HEK293 (cell line): ENCODE measurements around the gene IBA57.
A peak's percentile ranks its signal among the peaks of the same experiment; 100 is the strongest.

Experiments
- CTCF ChIA-PET: fragments of 350-600 bp; formaldehyde crosslinking; extraction: SDS; loops from one replicate; lab custom pipeline; 2021; ENCODE audit warnings: antibody characterized with exemption; lab: Yijun Ruan, JAX
- POLR2A ChIA-PET: fragments of 300-600 bp; formaldehyde crosslinking; extraction: SDS; loops from one replicate; lab custom pipeline; 2020; ENCODE audit warnings: antibody characterized with exemption, inconsistent platforms; lab: Yijun Ruan, JAX
- H3K27ac ChIP-seq: fragments of 200-500 bp; sonication (Bioruptor generic); 2 replicates; pipeline ENCODE4 v1.5.1; 2014; ENCODE audit warnings: low read depth, low read length, control low read depth, inconsistent platforms; ENCODE audit errors: extremely low read depth
- H3K36me3 ChIP-seq, 2 experiments: fragments of 200-500 bp in 1 of 2; sonication (Bioruptor generic) in 1 of 2; 1 replicate in 1 of 2; 2 replicates in 1 of 2; pipeline ENCODE4 v1.5.1; 2014 to 2017; ENCODE audit warnings: inconsistent platforms in 2 of 2, low read length in 2 of 2; ENCODE audit not compliant: control insufficient read depth in 2 of 2, insufficient read depth in 1 of 2
- H3K4me1 ChIP-seq: fragments of 200-500 bp; sonication (Bioruptor generic); 2 replicates; pipeline ENCODE4 v1.5.1; 2014; ENCODE audit warnings: mild to moderate bottlenecking, low read length, inconsistent platforms; ENCODE audit not compliant: control insufficient read depth, insufficient read depth
- H3K4me3 ChIP-seq: 2 replicates; pipeline ENCODE4 v1.5.1; 2011; ENCODE audit warnings: low read depth, mild to moderate bottlenecking, control low read depth, low read length, moderate library complexity
- H3K9me3 ChIP-seq: fragments of 200-500 bp; sonication (Bioruptor generic); 2 replicates; pipeline ENCODE4 v1.5.1; 2014; ENCODE audit warnings: low read depth, low read length, inconsistent platforms; ENCODE audit not compliant: control insufficient read depth, insufficient read depth
- OSR2 ChIP-seq: fragments of 450-650 bp; formaldehyde crosslinking; IDR thresholded peaks from 2 replicates; pipeline ENCODE4 v1.5.1; 2016; ENCODE audit warnings: missing biosample characterization, missing genetic modification characterization
- REPIN1 ChIP-seq: fragments of 450-650 bp; formaldehyde crosslinking; IDR thresholded peaks from 2 replicates; pipeline ENCODE4 v1.5.1; 2017; ENCODE audit warnings: missing biosample characterization, missing genetic modification characterization, low read depth
- ZBTB21 ChIP-seq: fragments of 450-650 bp; formaldehyde crosslinking; IDR thresholded peaks from 2 replicates; pipeline ENCODE4 v1.5.1; 2017; ENCODE audit warnings: missing biosample characterization, missing genetic modification characterization
- ZBTB48 ChIP-seq: fragments of 450-650 bp; formaldehyde crosslinking; IDR thresholded peaks from 2 replicates; pipeline ENCODE4 v1.5.1; 2016; ENCODE audit warnings: missing biosample characterization, missing genetic modification characterization
- ZFP3 ChIP-seq: fragments of 450-650 bp; formaldehyde crosslinking; IDR thresholded peaks from 2 replicates; pipeline ENCODE4 v1.5.1; 2016; ENCODE audit warnings: low read depth, missing biosample characterization, missing genetic modification characterization
- ZFP69B ChIP-seq: fragments of 450-650 bp; formaldehyde crosslinking; IDR thresholded peaks from 2 replicates; pipeline ENCODE4 v1.5.1; 2016; ENCODE audit warnings: missing biosample characterization, missing genetic modification characterization
- ZIC2 ChIP-seq: fragments of 450-650 bp; formaldehyde crosslinking; IDR thresholded peaks from 2 replicates; pipeline ENCODE4 v1.5.1; 2016; ENCODE audit warnings: missing biosample characterization, missing genetic modification characterization
- ZNF133 ChIP-seq: fragments of 450-650 bp; formaldehyde crosslinking; IDR thresholded peaks from 2 replicates; pipeline ENCODE4 v1.5.1; 2016; ENCODE audit warnings: missing biosample characterization, missing genetic modification characterization
- ZNF146 ChIP-seq: fragments of 450-650 bp; formaldehyde crosslinking; IDR thresholded peaks from 2 replicates; pipeline ENCODE4 v1.5.1; 2016; ENCODE audit warnings: missing biosample characterization, missing genetic modification characterization
- ZNF391 ChIP-seq: fragments of 450-650 bp; formaldehyde crosslinking; IDR thresholded peaks from 2 replicates; pipeline ENCODE4 v1.5.1; 2016; ENCODE audit warnings: low read depth, missing biosample characterization, missing genetic modification characterization, borderline replicate concordance
- ZNF544 ChIP-seq: fragments of 450-650 bp; formaldehyde crosslinking; IDR thresholded peaks from 2 replicates; pipeline ENCODE4 v1.5.0; 2017; ENCODE audit warnings: missing biosample characterization, missing genetic modification characterization
- ZNF596 ChIP-seq: fragments of 450-650 bp; IDR thresholded peaks from 2 replicates; pipeline ENCODE4 v1.5.0; 2018; ENCODE audit warnings: missing biosample characterization, mild to moderate bottlenecking, missing genetic modification characterization, moderate library complexity
- ZNF600 ChIP-seq: fragments of 450-650 bp; formaldehyde crosslinking; IDR thresholded peaks from 2 replicates; pipeline ENCODE4 v1.5.1; 2016; ENCODE audit warnings: missing biosample characterization, missing genetic modification characterization
- ZNF768 ChIP-seq: fragments of 450-650 bp; formaldehyde crosslinking; IDR thresholded peaks from 2 replicates; pipeline ENCODE4 v1.5.1; 2018; ENCODE audit warnings: missing biosample characterization, mild to moderate bottlenecking, missing genetic modification characterization
- ZSCAN23 ChIP-seq: fragments of 450-650 bp; formaldehyde crosslinking; IDR thresholded peaks from 2 replicates; pipeline ENCODE4 v1.5.1; 2016; ENCODE audit warnings: missing biosample characterization, missing genetic modification characterization
- TF ChIP-seq, protein P1 (sequence below): fragments of 450-650 bp; formaldehyde crosslinking; IDR thresholded peaks from 2 replicates; pipeline ENCODE4 v1.5.1; 2016; ENCODE audit warnings: missing biosample characterization, missing genetic modification characterization
- TF ChIP-seq, protein P2 (sequence below): fragments of 450-650 bp; formaldehyde crosslinking; IDR thresholded peaks from 2 replicates; pipeline ENCODE4 v1.5.1; 2017; ENCODE audit warnings: missing biosample characterization, missing genetic modification characterization
- TF ChIP-seq, protein P3 (sequence below): fragments of 450-650 bp; formaldehyde crosslinking; IDR thresholded peaks from 2 replicates; pipeline ENCODE4 v1.5.1; 2017; ENCODE audit warnings: missing biosample characterization, missing genetic modification characterization

Gene IBA57

DNA sequence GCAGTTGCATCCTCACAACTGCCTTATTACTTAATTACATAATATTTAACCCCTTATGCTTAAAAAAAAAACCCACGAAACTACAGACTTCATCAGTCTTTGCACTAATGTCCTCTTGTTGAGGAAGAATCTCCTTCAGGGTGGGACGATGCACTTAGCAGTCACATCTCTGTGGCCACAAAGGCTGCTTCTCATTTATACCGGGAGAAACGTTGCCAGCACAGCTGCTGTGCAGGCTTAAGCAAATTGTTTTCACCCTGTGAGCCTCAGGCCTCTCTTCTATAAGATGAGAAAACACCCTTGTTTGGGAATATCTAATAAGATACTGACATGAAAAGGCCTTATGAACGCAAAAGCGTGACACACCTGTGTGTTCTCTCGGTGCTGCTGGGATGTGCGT is 39.4 kb downstream of the IBA57 start:
- no peaks in the 10 kb centered on the region for H3K9me3 ChIP-seq

DNA sequence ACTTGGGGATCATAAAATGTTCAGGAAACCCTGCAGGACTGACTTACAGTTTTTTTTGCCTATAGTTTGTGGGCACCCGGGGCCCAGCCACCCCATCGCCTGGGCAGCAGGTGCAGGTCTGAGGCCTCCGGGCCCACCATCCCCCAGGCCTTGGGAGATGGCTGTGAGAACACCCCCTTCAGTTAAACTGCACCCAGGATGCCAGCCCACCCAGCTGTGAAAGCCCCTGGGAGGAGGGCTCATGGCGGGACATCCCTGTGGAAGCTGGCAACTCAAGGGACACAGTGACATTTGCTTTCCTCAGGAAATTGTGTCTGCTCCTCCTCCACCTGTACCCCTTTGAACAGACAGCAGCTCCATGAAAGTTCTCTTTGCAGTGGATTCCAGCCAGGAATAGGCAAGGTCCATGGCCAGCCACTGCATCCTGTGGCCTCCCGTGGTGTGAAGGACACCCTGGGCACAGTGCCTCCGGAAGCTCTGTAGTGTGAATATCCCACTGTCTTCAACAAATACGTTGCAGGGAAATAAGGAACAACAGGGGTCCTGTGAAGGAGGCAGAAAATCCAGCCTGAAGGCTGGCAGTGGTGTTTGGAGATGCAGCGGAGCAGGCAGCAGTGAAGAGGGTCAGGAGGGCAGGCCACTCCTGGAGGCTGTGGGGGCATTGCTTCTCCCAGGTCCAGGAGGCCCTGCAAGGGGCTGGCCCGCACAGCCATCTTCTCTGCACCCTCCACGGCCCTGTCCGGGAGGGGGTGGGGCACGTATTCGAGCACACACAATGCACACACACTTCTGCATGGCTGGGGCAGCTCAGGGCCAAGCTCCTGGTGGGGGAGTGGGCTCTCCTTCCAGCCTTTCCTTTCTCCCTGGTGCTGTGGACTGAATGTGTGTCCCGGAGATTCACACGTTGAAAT is 40.2 kb downstream of the IBA57 start:
- CTCF ChIA-PET: interaction anchor here (1.1 to 3.3 kb wide), 3 partner anchors 8 to 208 kb away, joined by 4 to 15 read pairs (median 5); no protein-coding TSS in a partner anchor
- no peaks in the 10 kb centered on the region for H3K9me3 ChIP-seq
- H3K4me3 ChIP-seq: no peak overlapping the region
- no peak overlapping the region for H3K27ac ChIP-seq
- TF ChIP-seq, protein P1, sequence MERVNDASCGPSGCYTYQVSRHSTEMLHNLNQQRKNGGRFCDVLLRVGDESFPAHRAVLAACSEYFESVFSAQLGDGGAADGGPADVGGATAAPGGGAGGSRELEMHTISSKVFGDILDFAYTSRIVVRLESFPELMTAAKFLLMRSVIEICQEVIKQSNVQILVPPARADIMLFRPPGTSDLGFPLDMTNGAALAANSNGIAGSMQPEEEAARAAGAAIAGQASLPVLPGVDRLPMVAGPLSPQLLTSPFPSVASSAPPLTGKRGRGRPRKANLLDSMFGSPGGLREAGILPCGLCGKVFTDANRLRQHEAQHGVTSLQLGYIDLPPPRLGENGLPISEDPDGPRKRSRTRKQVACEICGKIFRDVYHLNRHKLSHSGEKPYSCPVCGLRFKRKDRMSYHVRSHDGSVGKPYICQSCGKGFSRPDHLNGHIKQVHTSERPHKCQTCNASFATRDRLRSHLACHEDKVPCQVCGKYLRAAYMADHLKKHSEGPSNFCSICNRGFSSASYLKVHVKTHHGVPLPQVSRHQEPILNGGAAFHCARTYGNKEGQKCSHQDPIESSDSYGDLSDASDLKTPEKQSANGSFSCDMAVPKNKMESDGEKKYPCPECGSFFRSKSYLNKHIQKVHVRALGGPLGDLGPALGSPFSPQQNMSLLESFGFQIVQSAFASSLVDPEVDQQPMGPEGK (tag by site-specific recombination): no peak
- peak; percentile 91 for TF ChIP-seq ZIC2 (tag by site-specific recombination)
- POLR2A ChIA-PET: no interaction called here
- H3K4me1 ChIP-seq: no peaks in the 10 kb centered on the region
- H3K36me3 ChIP-seq: no peaks in the 10 kb centered on the region

More for the DNA sequence above, 39.4 kb downstream of the IBA57 start:
- CTCF ChIA-PET: interaction anchor here (1.1 to 3.3 kb wide), 2 partner anchors 9 to 207 kb away, joined by 4 to 15 read pairs; no protein-coding TSS in a partner anchor
- Histone ChIP-seq H3K27ac (no peak overlapping the region), H3K4me3 (no peak overlapping the region), H3K4me1 (no peaks in the 10 kb centered on the region), H3K36me3 (no peaks in the 10 kb centered on the region)
- POLR2A ChIA-PET: no interaction called here
- no peak for TF ChIP-seq ZNF768 (tag by site-specific recombination)
- no peak for TF ChIP-seq ZNF596 (tag by site-specific recombination)
- no peak for TF ChIP-seq ZNF544
- no peak for TF ChIP-seq ZBTB21 (tag by site-specific recombination)
- no peak for TF ChIP-seq ZNF133
- TF ChIP-seq ZBTB48: no peak
- TF ChIP-seq REPIN1: no peak
- no peak for TF ChIP-seq ZFP3
- no peak for TF ChIP-seq ZNF146 (tag by site-specific recombination)
- TF ChIP-seq OSR2: no peak
- TF ChIP-seq, protein P2, sequence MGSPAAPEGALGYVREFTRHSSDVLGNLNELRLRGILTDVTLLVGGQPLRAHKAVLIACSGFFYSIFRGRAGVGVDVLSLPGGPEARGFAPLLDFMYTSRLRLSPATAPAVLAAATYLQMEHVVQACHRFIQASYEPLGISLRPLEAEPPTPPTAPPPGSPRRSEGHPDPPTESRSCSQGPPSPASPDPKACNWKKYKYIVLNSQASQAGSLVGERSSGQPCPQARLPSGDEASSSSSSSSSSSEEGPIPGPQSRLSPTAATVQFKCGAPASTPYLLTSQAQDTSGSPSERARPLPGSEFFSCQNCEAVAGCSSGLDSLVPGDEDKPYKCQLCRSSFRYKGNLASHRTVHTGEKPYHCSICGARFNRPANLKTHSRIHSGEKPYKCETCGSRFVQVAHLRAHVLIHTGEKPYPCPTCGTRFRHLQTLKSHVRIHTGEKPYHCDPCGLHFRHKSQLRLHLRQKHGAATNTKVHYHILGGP (tag by site-specific recombination): no peak
- TF ChIP-seq ZNF391 (tag by site-specific recombination): no peak
- TF ChIP-seq ZNF600: no peak
- no peak for TF ChIP-seq ZSCAN23
- TF ChIP-seq, protein P3, sequence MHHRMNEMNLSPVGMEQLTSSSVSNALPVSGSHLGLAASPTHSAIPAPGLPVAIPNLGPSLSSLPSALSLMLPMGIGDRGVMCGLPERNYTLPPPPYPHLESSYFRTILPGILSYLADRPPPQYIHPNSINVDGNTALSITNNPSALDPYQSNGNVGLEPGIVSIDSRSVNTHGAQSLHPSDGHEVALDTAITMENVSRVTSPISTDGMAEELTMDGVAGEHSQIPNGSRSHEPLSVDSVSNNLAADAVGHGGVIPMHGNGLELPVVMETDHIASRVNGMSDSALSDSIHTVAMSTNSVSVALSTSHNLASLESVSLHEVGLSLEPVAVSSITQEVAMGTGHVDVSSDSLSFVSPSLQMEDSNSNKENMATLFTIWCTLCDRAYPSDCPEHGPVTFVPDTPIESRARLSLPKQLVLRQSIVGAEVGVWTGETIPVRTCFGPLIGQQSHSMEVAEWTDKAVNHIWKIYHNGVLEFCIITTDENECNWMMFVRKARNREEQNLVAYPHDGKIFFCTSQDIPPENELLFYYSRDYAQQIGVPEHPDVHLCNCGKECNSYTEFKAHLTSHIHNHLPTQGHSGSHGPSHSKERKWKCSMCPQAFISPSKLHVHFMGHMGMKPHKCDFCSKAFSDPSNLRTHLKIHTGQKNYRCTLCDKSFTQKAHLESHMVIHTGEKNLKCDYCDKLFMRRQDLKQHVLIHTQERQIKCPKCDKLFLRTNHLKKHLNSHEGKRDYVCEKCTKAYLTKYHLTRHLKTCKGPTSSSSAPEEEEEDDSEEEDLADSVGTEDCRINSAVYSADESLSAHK: no peak
- no peak for TF ChIP-seq ZFP69B (tag by site-specific recombination)
